Measurements from ENCODE around the gene TRIM38. TPM values are rescaled to one million over a fixed set of nuclear protein-coding genes. Genes with fewer than 3 reads are reported as not detected.

Gene TRIM38
- total RNA-seq, 2 experiments from 2014 or later, result 17.0 to 17.5 TPM

- ChIA-PET CTCF (interaction anchor here (1.6 to 5.4 kb wide), 2 partner anchors 12 to 99 kb away, joined by 3 to 33 read pairs; no protein-coding TSS in a partner anchor), POLR2A (interaction anchor here (1.0 kb wide), 1 partner anchor 10 kb away, joined by 3 read pairs; no protein-coding TSS in a partner anchor)
- intact Hi-C loops (cut with DNase I, micrococcal nuclease), result no loop called here
- Mint-ChIP-seq H3K27ac (no peak overlapping the region), H3K27me3 (no peaks in the 10 kb centered on the region), H3K9me3 (no peaks in the 10 kb centered on the region), H3K36me3 (ENCODE audit: low read depth) (peaks cover 83% of the 10 kb centered on the region), H3K4me3 (no peak overlapping the region), H3K4me1 (ENCODE audit: low read depth) (peaks cover 22% of the 10 kb centered on the region)
- no peak for ATAC-seq (ENCODE audit: poor library complexity)
- DNase-seq, result no peak
- Histone ChIP-seq H3K4me3 (ENCODE audit: low read length) (no peak overlapping the region), H3K36me3 (ENCODE audit: insufficient read depth, low read length) (peaks cover 92% of the 10 kb centered on the region), H3K27ac (ENCODE audit: low read depth in 1 of 2, low read length in 2 of 2) (no peak overlapping the region), H3K9me3 (ENCODE audit: control insufficient read depth in 1 of 2, insufficient read depth in 1 of 2, low read length in 2 of 2) (no peaks in the 10 kb centered on the region), H3K4me1 (ENCODE audit: insufficient read depth, low read length) (no peaks in the 10 kb centered on the region), H3K27me3 (ENCODE audit: control insufficient read depth in 1 of 2, insufficient read depth in 2 of 2, low read length in 2 of 2) (no peaks in the 10 kb centered on the region)
- TF ChIP-seq, protein P1, sequence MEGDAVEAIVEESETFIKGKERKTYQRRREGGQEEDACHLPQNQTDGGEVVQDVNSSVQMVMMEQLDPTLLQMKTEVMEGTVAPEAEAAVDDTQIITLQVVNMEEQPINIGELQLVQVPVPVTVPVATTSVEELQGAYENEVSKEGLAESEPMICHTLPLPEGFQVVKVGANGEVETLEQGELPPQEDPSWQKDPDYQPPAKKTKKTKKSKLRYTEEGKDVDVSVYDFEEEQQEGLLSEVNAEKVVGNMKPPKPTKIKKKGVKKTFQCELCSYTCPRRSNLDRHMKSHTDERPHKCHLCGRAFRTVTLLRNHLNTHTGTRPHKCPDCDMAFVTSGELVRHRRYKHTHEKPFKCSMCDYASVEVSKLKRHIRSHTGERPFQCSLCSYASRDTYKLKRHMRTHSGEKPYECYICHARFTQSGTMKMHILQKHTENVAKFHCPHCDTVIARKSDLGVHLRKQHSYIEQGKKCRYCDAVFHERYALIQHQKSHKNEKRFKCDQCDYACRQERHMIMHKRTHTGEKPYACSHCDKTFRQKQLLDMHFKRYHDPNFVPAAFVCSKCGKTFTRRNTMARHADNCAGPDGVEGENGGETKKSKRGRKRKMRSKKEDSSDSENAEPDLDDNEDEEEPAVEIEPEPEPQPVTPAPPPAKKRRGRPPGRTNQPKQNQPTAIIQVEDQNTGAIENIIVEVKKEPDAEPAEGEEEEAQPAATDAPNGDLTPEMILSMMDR (IDR thresholded peaks at IDR 0.05), result no peak
These were observed 18.3 kb downstream of the TRIM38 start for GRCh38 chr6:25980935-25981334.

- no peak overlapping the region for H3K27ac Mint-ChIP-seq
- ATAC-seq (ENCODE audit: poor library complexity) (no peak), DNase-seq (no peak)
- Histone ChIP-seq H3K36me3 (ENCODE audit: insufficient read depth, low read length) (peaks cover 91% of the 10 kb centered on the region), H3K4me1 (ENCODE audit: insufficient read depth, low read length) (no peaks in the 10 kb centered on the region), H3K9me3 (ENCODE audit: control insufficient read depth in 1 of 2, insufficient read depth in 1 of 2, low read length in 2 of 2) (no peaks in the 10 kb centered on the region), H3K4me3 (ENCODE audit: low read length) (no peak overlapping the region), H3K27me3 (ENCODE audit: control insufficient read depth in 1 of 2, insufficient read depth in 2 of 2, low read length in 2 of 2) (no peaks in the 10 kb centered on the region), H3K27ac (ENCODE audit: low read depth in 1 of 2, low read length in 2 of 2) (no peak overlapping the region)
- ChIA-PET CTCF (interaction anchor here (5.4 kb wide), 1 partner anchor 11 kb away, joined by 33 read pairs; no protein-coding TSS in a partner anchor), POLR2A (interaction anchor here (1.0 kb wide), 1 partner anchor 10 kb away, joined by 3 read pairs; no protein-coding TSS in a partner anchor)
- peaks cover 82% of the 10 kb centered on the region for H3K36me3 Mint-ChIP-seq (ENCODE audit: low read depth)
- H3K27me3 Mint-ChIP-seq, result no peaks in the 10 kb centered on the region
- no peaks in the 10 kb centered on the region for H3K9me3 Mint-ChIP-seq
- intact Hi-C loops (cut with DNase I, micrococcal nuclease), result no loop called here
- peaks cover 19% of the 10 kb centered on the region for H3K4me1 Mint-ChIP-seq (ENCODE audit: low read depth)
- no peak overlapping the region for H3K4me3 Mint-ChIP-seq
- TF ChIP-seq, protein P1 (IDR thresholded peaks at IDR 0.05), result no peak
These were observed 19.1 kb downstream of the TRIM38 start for GRCh38 chr6:25981568-25982263.

- Mint-ChIP-seq H3K9me3 (no peaks in the 10 kb centered on the region), H3K27ac (no peak overlapping the region), H3K4me1 (ENCODE audit: low read depth) (peaks cover 14% of the 10 kb centered on the region), H3K4me3 (no peak overlapping the region), H3K36me3 (ENCODE audit: low read depth) (peaks cover 76% of the 10 kb centered on the region), H3K27me3 (no peaks in the 10 kb centered on the region)
- no peak overlapping the region for H3K4me3 ChIP-seq (ENCODE audit: low read length)
- intact Hi-C loops (cut with DNase I, micrococcal nuclease), result no loop called here
- TF ChIP-seq, protein P1 (IDR thresholded peaks at IDR 0.05), result no peak
- ChIA-PET CTCF (interaction anchor here (5.4 kb wide), 1 partner anchor 8 kb away, joined by 33 read pairs; no protein-coding TSS in a partner anchor), POLR2A (interaction anchor here (1.3 kb wide), 1 partner anchor 12 kb away, joined by 4 read pairs; no protein-coding TSS in a partner anchor)
- H3K4me1 ChIP-seq (ENCODE audit: insufficient read depth, low read length), result no peaks in the 10 kb centered on the region
- H3K9me3 ChIP-seq (ENCODE audit: control insufficient read depth in 1 of 2, insufficient read depth in 1 of 2, low read length in 2 of 2), result no peaks in the 10 kb centered on the region
- no peak for DNase-seq
- ATAC-seq (ENCODE audit: poor library complexity), result no peak
- no peaks in the 10 kb centered on the region for H3K27me3 ChIP-seq (ENCODE audit: control insufficient read depth in 1 of 2, insufficient read depth in 2 of 2, low read length in 2 of 2)
- H3K36me3 ChIP-seq (ENCODE audit: insufficient read depth, low read length), result peaks cover 71% of the 10 kb centered on the region
- no peak overlapping the region for H3K27ac ChIP-seq (ENCODE audit: low read depth in 1 of 2, low read length in 2 of 2)
These were observed 21.7 kb downstream of the TRIM38 start for GRCh38 chr6:25984265-25984664.
